Activated T-helper 1 cell treated with anti-CD3 and anti-CD28 coated beads, Interleukin-12 subunit alpha, Interleukin-12 subunit beta, Interleukin-2, Interleukin-4 antibody, amounts not matched to agents 30 ng/mL and 10 ng/mL and 1 ng/mL, durations not matched to agents 14 hours and 24 hours and 36 hours (primary cell): ENCODE results near the gene APBB1. TPM values are rescaled to one million over a fixed set of nuclear protein-coding genes. Genes with fewer than 3 reads are reported as not detected.

Source experiments
- DNase-seq: peaks from one replicate; pipeline ENCODE4 v3.0.0; 2021; ENCODE audit warnings: low spot score
- H3K27ac Mint-ChIP-seq: one replicate; pipeline ENCODE4 v1.8.0; 2021; ENCODE audit warnings: mild to moderate bottlenecking, mixed read lengths
- H3K27me3 Mint-ChIP-seq: one replicate; pipeline ENCODE4 v1.8.0; 2022; ENCODE audit warnings: mild to moderate bottlenecking, moderate library complexity, mixed read lengths; ENCODE audit not compliant: insufficient read depth
- H3K36me3 Mint-ChIP-seq: one replicate; pipeline ENCODE4 v1.8.0; 2021; ENCODE audit warnings: low read depth, mixed read lengths
- H3K4me1 Mint-ChIP-seq: one replicate; pipeline ENCODE4 v1.8.0; 2021; ENCODE audit warnings: low read depth, mixed read lengths
- H3K4me3 Mint-ChIP-seq: one replicate; pipeline ENCODE4 v1.8.0; 2021; ENCODE audit warnings: mild to moderate bottlenecking, moderate library complexity, mixed read lengths
- H3K9me3 Mint-ChIP-seq: one replicate; pipeline ENCODE4 v1.8.0; 2021; ENCODE audit warnings: mixed read lengths
- intact Hi-C: fragments of 100-400 bp; cut with micrococcal nuclease; formaldehyde crosslinking; loops from one replicate; pipeline ENCODE4 v1.15.1; 2024
- total RNA-seq: library from RNA; stranded (reverse); gene quantifications from 2 replicates; pipeline ENCODE4 v1.2.3, GENCODE V29; 2022

APBB1 gene
- total RNA-seq, 1 donor from 2014 or later: 16.8 TPM

GRCh38 chr11:6410695-6411430, 8.0 kb downstream of the APBB1 start:
- Mint-ChIP-seq H3K4me3 (no peak overlapping the region), H3K27ac (no peak overlapping the region), H3K4me1 (peaks cover 22% of the 10 kb centered on the region), H3K9me3 (no peaks in the 10 kb centered on the region), H3K36me3 (peaks cover 8% of the 10 kb centered on the region), H3K27me3 (no peaks in the 10 kb centered on the region)
- no peak for DNase-seq
- intact Hi-C loops: no loop called here

DNA sequence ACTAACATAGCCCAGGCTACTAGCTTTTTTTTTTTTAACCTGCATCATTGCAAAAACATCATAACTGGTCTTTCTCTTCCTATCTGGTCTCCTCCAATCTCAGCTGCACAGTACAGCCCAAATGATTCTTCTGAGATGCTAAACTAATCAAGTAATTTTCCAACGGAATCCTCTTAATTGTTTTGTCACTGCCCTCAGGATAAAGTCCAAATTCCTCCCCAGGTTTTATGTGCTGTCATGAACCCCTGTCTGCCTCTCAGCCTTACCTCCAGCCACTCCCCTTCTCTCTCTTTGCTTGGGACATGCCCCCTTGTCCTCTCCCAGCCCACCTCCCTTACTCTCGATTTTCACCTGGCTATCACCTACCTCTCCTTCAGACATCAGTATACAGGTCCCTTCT, 12.5 kb downstream of the APBB1 start:
- Mint-ChIP-seq H3K27ac (no peak overlapping the region), H3K36me3 (peaks cover 10% of the 10 kb centered on the region), H3K9me3 (no peaks in the 10 kb centered on the region), H3K27me3 (no peaks in the 10 kb centered on the region), H3K4me3 (no peak overlapping the region), H3K4me1 (peaks cover 54% of the 10 kb centered on the region)
- intact Hi-C loops: no loop called here
- DNase-seq: no peak

GRCh38 chr11:6405846-6406245, 13.0 kb downstream of the APBB1 start:
- Mint-ChIP-seq H3K4me1 (peaks cover 59% of the 10 kb centered on the region), H3K4me3 (no peak overlapping the region), H3K27me3 (no peaks in the 10 kb centered on the region), H3K9me3 (no peaks in the 10 kb centered on the region), H3K27ac (no peak overlapping the region), H3K36me3 (peaks cover 10% of the 10 kb centered on the region)
- no peak for DNase-seq
- intact Hi-C loops: no loop called here

DNA sequence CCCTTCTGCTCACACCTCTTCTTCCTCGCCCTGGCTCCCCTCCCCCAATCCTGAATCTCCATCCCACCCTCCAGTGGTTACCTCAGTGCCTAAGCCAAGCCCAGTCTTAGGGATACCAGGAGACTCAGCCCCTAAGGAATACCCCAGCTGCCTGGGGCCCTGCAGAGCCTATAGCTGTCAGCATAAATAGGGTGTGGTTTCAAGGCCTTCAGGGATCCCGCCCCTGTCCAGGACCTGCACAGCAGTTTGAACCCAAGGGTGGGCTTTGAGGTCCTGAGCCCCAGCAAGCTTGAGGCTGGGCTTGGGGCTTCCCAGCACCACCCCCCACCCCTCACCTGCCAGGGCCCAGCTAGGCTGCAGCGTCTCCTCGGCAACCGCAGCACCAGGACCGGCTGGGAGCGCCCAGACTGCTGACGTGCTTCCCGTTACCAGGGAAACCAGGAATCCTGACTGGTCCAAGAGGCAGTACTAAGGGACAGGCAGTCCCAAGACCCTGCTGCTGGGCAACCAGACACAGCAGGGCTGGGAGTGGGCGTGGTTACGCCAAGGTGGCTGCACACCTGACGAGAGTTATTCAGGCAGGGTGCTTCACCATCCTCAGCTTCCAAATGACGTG, 13.7 kb downstream of the APBB1 start:
- intact Hi-C loops: no loop called here
- no peaks in the 10 kb centered on the region for H3K9me3 Mint-ChIP-seq
- H3K27me3 Mint-ChIP-seq: no peaks in the 10 kb centered on the region
- H3K4me3 Mint-ChIP-seq: no peak overlapping the region
- H3K36me3 Mint-ChIP-seq: peaks cover 12% of the 10 kb centered on the region
- no peak for DNase-seq
- no peak overlapping the region for H3K27ac Mint-ChIP-seq
- peaks cover 59% of the 10 kb centered on the region for H3K4me1 Mint-ChIP-seq

- intact Hi-C loops: loop anchor here (5.0 kb wide), 1 partner anchor 33 kb away; no protein-coding TSS in a partner anchor
- no peaks in the 10 kb centered on the region for H3K9me3 Mint-ChIP-seq
Observed at GRCh38 chr11:6404342-6405051, 14.4 kb downstream of the APBB1 start.

DNA sequence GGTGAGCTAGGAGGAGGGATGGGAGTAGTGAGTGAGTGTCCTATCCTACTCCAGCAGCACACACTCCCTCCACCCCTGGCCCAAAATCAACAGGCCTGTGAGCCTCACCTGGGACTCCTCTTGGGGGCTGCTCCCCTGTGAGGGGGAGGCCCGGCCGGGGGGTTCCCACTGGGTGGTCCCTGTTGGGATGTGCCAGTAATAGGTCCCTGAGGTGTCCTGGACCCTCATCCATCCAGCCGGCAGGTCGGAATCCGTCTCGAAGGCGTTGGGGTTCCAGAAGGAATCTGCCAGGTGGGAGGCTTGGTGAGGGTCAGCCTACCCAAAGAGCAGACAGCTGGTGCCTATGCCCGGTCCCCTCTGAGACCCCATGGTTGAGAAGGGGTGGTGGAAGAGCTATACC, 15.4 kb downstream of the APBB1 start:
- no peak for DNase-seq
- Mint-ChIP-seq H3K9me3 (no peaks in the 10 kb centered on the region), H3K27ac (peak overlapping the region; percentile 78)

More at GRCh38 chr11:6404342-6405051, 14.4 kb downstream of the APBB1 start:
- no peak for DNase-seq
- peaks cover 8% of the 10 kb centered on the region for H3K36me3 Mint-ChIP-seq
- no peak overlapping the region for H3K27ac Mint-ChIP-seq
- peaks cover 59% of the 10 kb centered on the region for H3K4me1 Mint-ChIP-seq
- H3K27me3 Mint-ChIP-seq: no peaks in the 10 kb centered on the region
- no peak overlapping the region for H3K4me3 Mint-ChIP-seq

GRCh38 chr11:6402561-6402981, 16.3 kb downstream of the APBB1 start:
- peaks cover 58% of the 10 kb centered on the region for H3K4me1 Mint-ChIP-seq
- H3K4me3 Mint-ChIP-seq: peak overlapping the region; percentile 80
- DNase-seq: peak; percentile 79
- peak overlapping the region; percentile 78 for H3K27ac Mint-ChIP-seq
- peaks cover 22% of the 10 kb centered on the region for H3K36me3 Mint-ChIP-seq
- H3K27me3 Mint-ChIP-seq: no peaks in the 10 kb centered on the region
- intact Hi-C loops: loop anchor here (1.0 to 5.0 kb wide), 6 partner anchors 11 to 1584 kb away; partner anchors contain the start of genes APBB1, EIF3F, MRPL17 and SMPD1
- H3K9me3 Mint-ChIP-seq: no peaks in the 10 kb centered on the region

More for the DNA sequence above, 15.4 kb downstream of the APBB1 start:
- Mint-ChIP-seq H3K27me3 (no peaks in the 10 kb centered on the region), H3K36me3 (peaks cover 16% of the 10 kb centered on the region), H3K4me3 (no peak overlapping the region), H3K4me1 (peaks cover 64% of the 10 kb centered on the region)
- intact Hi-C loops: loop anchor here (2.0 to 5.0 kb wide), 3 partner anchors 15 to 1583 kb away; partner anchors contain the start of genes APBB1 and EIF3F

GRCh38 chr11:6402061-6402470, 16.8 kb downstream of the APBB1 start:
- peak overlapping the region; percentile 80 for H3K4me3 Mint-ChIP-seq
- intact Hi-C loops: loop anchor here (1.0 to 5.0 kb wide), 6 partner anchors 11 to 1585 kb away; partner anchors contain the start of genes APBB1, EIF3F, MRPL17 and SMPD1
- H3K4me1 Mint-ChIP-seq: peaks cover 55% of the 10 kb centered on the region
- DNase-seq: no peak
- peaks cover 25% of the 10 kb centered on the region for H3K36me3 Mint-ChIP-seq
- H3K9me3 Mint-ChIP-seq: no peaks in the 10 kb centered on the region
- H3K27me3 Mint-ChIP-seq: no peaks in the 10 kb centered on the region
- H3K27ac Mint-ChIP-seq: peak overlapping the region; percentile 78

DNA sequence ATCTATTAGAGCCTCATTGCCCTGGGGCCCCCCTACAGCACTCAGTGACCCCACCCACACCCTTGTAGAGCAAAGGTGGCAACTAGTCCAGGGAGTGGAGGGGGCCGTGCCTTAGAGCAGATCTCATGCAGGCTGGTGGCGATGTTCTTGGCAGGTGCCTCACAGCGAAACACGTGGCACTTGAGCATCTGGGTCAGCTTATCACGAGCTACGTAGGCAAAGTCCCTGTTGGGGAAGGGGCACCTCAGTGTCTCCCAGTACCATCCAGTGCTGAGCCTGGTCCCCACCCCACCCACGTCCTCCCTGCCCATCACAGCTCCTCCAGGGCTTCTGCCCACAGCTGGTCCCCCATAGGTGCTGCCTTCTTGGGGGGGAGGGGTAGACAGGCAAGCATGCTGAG, 17.4 kb downstream of the APBB1 start:
- Mint-ChIP-seq H3K9me3 (no peaks in the 10 kb centered on the region), H3K36me3 (peaks cover 28% of the 10 kb centered on the region), H3K27ac (no peak overlapping the region), H3K4me3 (no peak overlapping the region), H3K27me3 (no peaks in the 10 kb centered on the region), H3K4me1 (peaks cover 55% of the 10 kb centered on the region)
- no peak for DNase-seq
- intact Hi-C loops: loop anchor here (5.0 kb wide), 1 partner anchor 36 kb away; no protein-coding TSS in a partner anchor

- no peak for DNase-seq
- H3K27me3 Mint-ChIP-seq: no peaks in the 10 kb centered on the region
- no peaks in the 10 kb centered on the region for H3K9me3 Mint-ChIP-seq
- intact Hi-C loops: loop anchor here (5.0 kb wide), 1 partner anchor 37 kb away; no protein-coding TSS in a partner anchor
- peaks cover 51% of the 10 kb centered on the region for H3K4me1 Mint-ChIP-seq
- no peak overlapping the region for H3K4me3 Mint-ChIP-seq
- peaks cover 32% of the 10 kb centered on the region for H3K36me3 Mint-ChIP-seq
- no peak overlapping the region for H3K27ac Mint-ChIP-seq
Observed at GRCh38 chr11:6400431-6401345, 18.2 kb downstream of the APBB1 start.

DNA sequence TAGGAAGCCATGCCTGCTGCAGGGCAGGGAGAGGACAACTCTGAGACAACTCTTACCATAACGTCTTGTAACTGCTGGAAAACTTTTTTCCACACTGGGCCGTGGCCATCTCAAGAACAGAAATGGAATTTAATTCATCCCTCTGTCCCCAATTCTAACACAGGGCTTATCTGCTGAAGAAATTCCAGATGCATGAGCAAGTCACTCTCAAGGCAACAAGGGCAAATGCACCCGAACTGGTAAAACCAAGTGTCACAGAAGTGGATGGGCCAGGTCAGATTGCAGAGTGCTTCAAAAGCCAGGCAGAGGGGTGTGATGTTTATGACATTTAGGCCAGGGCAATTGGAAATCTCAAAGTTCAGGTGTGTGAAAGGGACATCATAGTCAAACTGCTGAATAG, 21.3 kb downstream of the APBB1 start:
- intact Hi-C loops: no loop called here
- Mint-ChIP-seq H3K27ac (no peak overlapping the region), H3K4me3 (no peak overlapping the region), H3K27me3 (no peaks in the 10 kb centered on the region), H3K36me3 (peaks cover 41% of the 10 kb centered on the region), H3K9me3 (no peaks in the 10 kb centered on the region), H3K4me1 (peaks cover 30% of the 10 kb centered on the region)
- no peak for DNase-seq

GRCh38 chr11:6397156-6397555, 21.7 kb downstream of the APBB1 start:
- H3K4me3 Mint-ChIP-seq: no peak overlapping the region
- peaks cover 41% of the 10 kb centered on the region for H3K36me3 Mint-ChIP-seq
- no peaks in the 10 kb centered on the region for H3K9me3 Mint-ChIP-seq
- H3K27me3 Mint-ChIP-seq: no peaks in the 10 kb centered on the region
- intact Hi-C loops: no loop called here
- no peak overlapping the region for H3K27ac Mint-ChIP-seq
- H3K4me1 Mint-ChIP-seq: peaks cover 25% of the 10 kb centered on the region
- DNase-seq: no peak
